Limb (tissue), 2 donors: Measurements from ENCODE around the gene METTL27.
"Not testable (repeated sequence)": the region's sequence is repeated elsewhere in the genome, so short reads cannot be mapped to it uniquely, and the experiment has no call there.

Experiments
- DNase-seq, 2 donors: peaks; one replicate each; pipeline ENCODE4 v3.0.0-alpha.2; 2016; ENCODE audit errors: extremely low spot score in 2 of 2

The METTL27 gene

GRCh38 chr7:73821597-73822285 lies 20.6 kb downstream of the METTL27 start:
- not testable (repeated sequence) for DNase-seq

GRCh38 chr7:73820013-73820412 lies 22.3 kb downstream of the METTL27 start:
- no peak for DNase-seq

- no peak for DNase-seq
Observed at GRCh38 chr7:73817121-73817520, 25.2 kb downstream of the METTL27 start.

- DNase-seq, result no peak
Observed at GRCh38 chr7:73815436-73815835, 26.9 kb downstream of the METTL27 start.

- DNase-seq, result no peak
Observed at GRCh38 chr7:73812996-73813395, 29.3 kb downstream of the METTL27 start.

GRCh38 chr7:73811760-73812168 lies 30.6 kb downstream of the METTL27 start:
- peak in 1 of 2 donors; percentile 52 for DNase-seq

- no peak for DNase-seq
Observed at GRCh38 chr7:73810998-73811360, 31.3 kb downstream of the METTL27 start.

- no peak for DNase-seq
Observed at GRCh38 chr7:73809467-73809951, 32.8 kb downstream of the METTL27 start.

GRCh38 chr7:73802459-73802858 lies 39.9 kb downstream of the METTL27 start:
- no peak for DNase-seq

GRCh38 chr7:73801577-73801976 lies 40.7 kb downstream of the METTL27 start:
- DNase-seq, result no peak

- DNase-seq, result no peak
Observed at GRCh38 chr7:73799282-73800141, 42.8 kb downstream of the METTL27 start.

GRCh38 chr7:73797176-73797575 lies 45.1 kb downstream of the METTL27 start:
- not testable (repeated sequence) for DNase-seq

- DNase-seq, result not testable (repeated sequence)
Observed at GRCh38 chr7:73796656-73797055, 45.7 kb downstream of the METTL27 start.

GRCh38 chr7:73795188-73795587 lies 47.1 kb downstream of the METTL27 start:
- not testable (repeated sequence) for DNase-seq

- not testable (repeated sequence) for DNase-seq
Observed at GRCh38 chr7:73791170-73791690, 51.1 kb downstream of the METTL27 start.

GRCh38 chr7:73789051-73789450 lies 53.3 kb downstream of the METTL27 start:
- DNase-seq, result no peak

GRCh38 chr7:73787786-73788048 lies 54.6 kb downstream of the METTL27 start:
- DNase-seq, result not testable (repeated sequence)

GRCh38 chr7:73786588-73786987 lies 55.7 kb downstream of the METTL27 start:
- no peak for DNase-seq
